ENCODE data around the gene ZNF208. TPM values are rescaled to one million over a fixed set of nuclear protein-coding genes. Genes with fewer than 3 reads are reported as not detected.

Gene ZNF208
- total RNA-seq, 1 donor from 2014 or later = not detected

DNA sequence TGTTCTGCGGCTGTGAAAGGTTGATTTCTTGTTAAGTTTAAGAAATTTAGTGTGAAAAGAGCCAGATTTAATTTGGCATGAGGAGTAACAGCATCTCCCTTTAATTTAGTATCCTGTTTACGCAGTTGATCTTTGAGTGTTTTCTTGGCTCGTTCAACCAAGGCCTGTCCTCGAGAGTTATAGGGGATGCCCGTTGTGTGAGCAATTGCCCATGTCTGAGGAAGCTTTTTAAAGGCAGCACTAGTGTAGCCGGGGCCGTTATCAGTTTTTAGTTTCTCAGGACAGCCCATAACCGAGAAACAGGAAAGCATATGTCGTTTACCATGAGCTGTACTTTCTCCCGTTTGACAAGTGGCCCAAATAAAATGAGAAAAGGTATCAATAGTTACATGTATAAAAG is 127.2 kb downstream of the ZNF208 start:
- no peak overlapping the region for H3K4me3 Mint-ChIP-seq
- Histone ChIP-seq H2AFZ (replicated peaks) (no peak overlapping the region), H3K27ac (no peak overlapping the region), H3K9ac (no peak overlapping the region), H3K4me1 (no peaks in the 10 kb centered on the region), H3K36me3 (no peaks in the 10 kb centered on the region), H3K27me3 (no peaks in the 10 kb centered on the region), H3K4me3 (no peak overlapping the region), H3K4me2 (no peak overlapping the region), H3K9me3 (ENCODE audit: low read depth) (peaks cover 6% of the 10 kb centered on the region), H3K79me2 (ENCODE audit: low read depth) (no peaks in the 10 kb centered on the region), H3F3A (ENCODE audit: low read depth) (no peaks in the 10 kb centered on the region), H4K20me1 (ENCODE audit: low read depth) (no peaks in the 10 kb centered on the region)
- DNase-seq (ENCODE audit: low spot score) = no peak
- no peak overlapping the region for H3K27ac Mint-ChIP-seq
- H3K36me3 Mint-ChIP-seq = no peaks in the 10 kb centered on the region
- TF ChIP-seq EZH2phosphoT487 (IDR thresholded peaks at IDR 0.05) (no peak), EZH2 (IDR thresholded peaks at IDR 0.05) (no peak)
- TF ChIP-seq, protein P1, sequence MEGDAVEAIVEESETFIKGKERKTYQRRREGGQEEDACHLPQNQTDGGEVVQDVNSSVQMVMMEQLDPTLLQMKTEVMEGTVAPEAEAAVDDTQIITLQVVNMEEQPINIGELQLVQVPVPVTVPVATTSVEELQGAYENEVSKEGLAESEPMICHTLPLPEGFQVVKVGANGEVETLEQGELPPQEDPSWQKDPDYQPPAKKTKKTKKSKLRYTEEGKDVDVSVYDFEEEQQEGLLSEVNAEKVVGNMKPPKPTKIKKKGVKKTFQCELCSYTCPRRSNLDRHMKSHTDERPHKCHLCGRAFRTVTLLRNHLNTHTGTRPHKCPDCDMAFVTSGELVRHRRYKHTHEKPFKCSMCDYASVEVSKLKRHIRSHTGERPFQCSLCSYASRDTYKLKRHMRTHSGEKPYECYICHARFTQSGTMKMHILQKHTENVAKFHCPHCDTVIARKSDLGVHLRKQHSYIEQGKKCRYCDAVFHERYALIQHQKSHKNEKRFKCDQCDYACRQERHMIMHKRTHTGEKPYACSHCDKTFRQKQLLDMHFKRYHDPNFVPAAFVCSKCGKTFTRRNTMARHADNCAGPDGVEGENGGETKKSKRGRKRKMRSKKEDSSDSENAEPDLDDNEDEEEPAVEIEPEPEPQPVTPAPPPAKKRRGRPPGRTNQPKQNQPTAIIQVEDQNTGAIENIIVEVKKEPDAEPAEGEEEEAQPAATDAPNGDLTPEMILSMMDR (IDR thresholded peaks at IDR 0.05) = no peak
- peaks cover 74% of the 10 kb centered on the region for H3K9me3 Mint-ChIP-seq
- peaks cover 2% of the 10 kb centered on the region for H3K27me3 Mint-ChIP-seq (ENCODE audit: insufficient read depth, low read depth)
- no peaks in the 10 kb centered on the region for H3K4me1 Mint-ChIP-seq

Other genes starting within 250 kb of the ZNF208 start
- 18.9 and 29.5 TPM in 2 replicates for gene ZNF100, start 243.4 kb downstream of the ZNF208 start, total RNA-seq (ENCODE audit: low replicate concordance)
- 65.2 and 108 TPM in 2 replicates for gene ZNF43, start 174.8 kb downstream of the ZNF208 start, total RNA-seq (ENCODE audit: low replicate concordance)
- gene ZNF257, start 41.5 kb upstream of the ZNF208 start, total RNA-seq (ENCODE audit: low replicate concordance) = not detected in 2 replicates
- gene ZNF676, start 186.0 kb upstream of the ZNF208 start, total RNA-seq (ENCODE audit: low replicate concordance) = not detected in 2 replicates

Data from neural progenitor cell (in vitro differentiated cells).